RWPE1 (cell line): ENCODE measurements around the gene CFLAR.

ENCODE experiments used
- CTCF ChIA-PET: fragments of 350-600 bp; sonication (Branson Sonifier 250); formaldehyde crosslinking; extraction: SDS; loops from one replicate; lab custom pipeline; 2021; lab: Yijun Ruan, JAX
- POLR2A ChIA-PET: fragments of 400-600 bp; formaldehyde crosslinking; extraction: SDS; loops from one replicate; lab custom pipeline; 2020; ENCODE audit warnings: antibody characterized with exemption; ENCODE audit not compliant: low non-redundant PET; lab: Yijun Ruan, JAX
- DNase-seq: peaks from one replicate; pipeline ENCODE4 v3.0.0; 2012; ENCODE audit warnings: low spot score
- H3K27ac ChIP-seq: fragments of 450-650 bp; 2 replicates; pipeline ENCODE4 v1.5.1; 2017
- TF ChIP-seq, protein P1 (sequence below): fragments of 450-650 bp; conservative IDR thresholded peaks from 2 replicates; pipeline ENCODE4 v1.5.1; 2017; ENCODE audit warnings: low read depth, mild to moderate bottlenecking

Gene CFLAR

DNA sequence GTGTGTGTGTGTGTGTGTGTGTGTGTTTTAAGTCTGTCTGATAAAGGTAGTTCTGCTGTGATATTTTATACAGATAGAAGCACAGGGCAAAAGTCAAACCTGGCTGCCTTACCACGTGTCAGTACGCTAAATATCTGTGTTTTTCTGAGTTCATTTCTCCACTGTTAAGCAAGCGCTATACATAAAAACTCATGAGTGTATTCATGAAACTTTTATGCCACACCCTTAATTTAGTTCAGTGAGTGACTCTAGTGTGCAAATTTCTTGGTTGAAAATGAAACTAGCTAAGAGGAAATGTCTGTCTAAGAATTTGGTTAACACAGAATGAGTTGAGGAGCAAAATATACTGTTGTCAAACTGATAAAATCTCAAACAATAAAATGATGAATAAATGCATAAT, 78.1 kb downstream of the CFLAR start:
- ChIA-PET POLR2A (no interaction called here), CTCF (interaction anchor here (0.6 to 0.7 kb wide), 2 partner anchors 38 to 1389 kb away, joined by 3 to 6 read pairs; no protein-coding TSS in a partner anchor)
- H3K27ac ChIP-seq = no peak overlapping the region
- no peak for DNase-seq
- TF ChIP-seq, protein P1, sequence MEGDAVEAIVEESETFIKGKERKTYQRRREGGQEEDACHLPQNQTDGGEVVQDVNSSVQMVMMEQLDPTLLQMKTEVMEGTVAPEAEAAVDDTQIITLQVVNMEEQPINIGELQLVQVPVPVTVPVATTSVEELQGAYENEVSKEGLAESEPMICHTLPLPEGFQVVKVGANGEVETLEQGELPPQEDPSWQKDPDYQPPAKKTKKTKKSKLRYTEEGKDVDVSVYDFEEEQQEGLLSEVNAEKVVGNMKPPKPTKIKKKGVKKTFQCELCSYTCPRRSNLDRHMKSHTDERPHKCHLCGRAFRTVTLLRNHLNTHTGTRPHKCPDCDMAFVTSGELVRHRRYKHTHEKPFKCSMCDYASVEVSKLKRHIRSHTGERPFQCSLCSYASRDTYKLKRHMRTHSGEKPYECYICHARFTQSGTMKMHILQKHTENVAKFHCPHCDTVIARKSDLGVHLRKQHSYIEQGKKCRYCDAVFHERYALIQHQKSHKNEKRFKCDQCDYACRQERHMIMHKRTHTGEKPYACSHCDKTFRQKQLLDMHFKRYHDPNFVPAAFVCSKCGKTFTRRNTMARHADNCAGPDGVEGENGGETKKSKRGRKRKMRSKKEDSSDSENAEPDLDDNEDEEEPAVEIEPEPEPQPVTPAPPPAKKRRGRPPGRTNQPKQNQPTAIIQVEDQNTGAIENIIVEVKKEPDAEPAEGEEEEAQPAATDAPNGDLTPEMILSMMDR = no peak

DNA sequence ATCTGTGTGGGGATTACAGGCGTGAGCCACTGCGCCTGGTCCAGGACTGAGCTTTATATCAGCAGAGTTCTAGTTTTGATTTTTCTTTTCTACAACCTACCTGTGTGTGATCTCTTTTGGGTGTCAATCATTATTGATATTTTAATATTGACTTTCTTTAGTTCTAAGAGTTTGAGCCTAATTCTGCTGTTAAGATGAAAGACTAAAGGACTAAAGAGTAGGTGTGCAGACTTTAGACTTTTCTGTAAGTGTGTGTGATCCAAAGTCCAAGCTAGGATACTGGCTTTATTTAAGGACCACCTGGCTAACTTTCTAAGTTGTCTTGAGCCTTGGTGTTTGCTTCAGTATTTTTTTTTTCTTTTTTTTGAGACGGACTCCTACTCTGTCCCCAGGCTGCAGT, 79.4 kb downstream of the CFLAR start:
- DNase-seq = no peak
- CTCF ChIA-PET = interaction anchor here (1.8 kb wide), 1 partner anchor 12 kb away, joined by 5 read pairs; the partner anchor contains the start of gene CASP10
- no peak overlapping the region for H3K27ac ChIP-seq
- POLR2A ChIA-PET = no interaction called here
- TF ChIP-seq, protein P1 = no peak

DNA sequence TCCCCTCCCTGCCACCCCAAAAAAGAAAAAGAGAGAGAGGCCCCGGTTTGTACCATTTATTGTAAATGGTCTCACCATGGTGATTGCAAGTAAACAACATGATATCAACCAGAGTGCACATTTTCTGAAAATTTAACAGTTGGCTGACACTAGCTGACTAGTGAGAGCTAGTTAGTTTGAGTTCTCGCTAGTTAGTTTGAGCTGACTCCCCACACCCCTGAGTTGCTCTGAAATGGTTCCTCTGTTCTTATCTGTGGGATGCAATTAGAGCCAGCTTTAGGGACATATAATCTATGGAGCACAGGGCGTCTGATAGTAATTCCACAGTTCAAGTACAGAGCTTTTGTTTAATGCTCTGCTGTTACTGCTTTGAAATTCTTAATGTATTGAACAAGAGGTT, 80.0 kb downstream of the CFLAR start:
- CTCF ChIA-PET = interaction anchor here (1.8 kb wide), 1 partner anchor 13 kb away, joined by 5 read pairs; the partner anchor contains the start of gene CASP10
- no peak for DNase-seq
- TF ChIP-seq, protein P1 = no peak
- POLR2A ChIA-PET = no interaction called here
- H3K27ac ChIP-seq = no peak overlapping the region

DNA sequence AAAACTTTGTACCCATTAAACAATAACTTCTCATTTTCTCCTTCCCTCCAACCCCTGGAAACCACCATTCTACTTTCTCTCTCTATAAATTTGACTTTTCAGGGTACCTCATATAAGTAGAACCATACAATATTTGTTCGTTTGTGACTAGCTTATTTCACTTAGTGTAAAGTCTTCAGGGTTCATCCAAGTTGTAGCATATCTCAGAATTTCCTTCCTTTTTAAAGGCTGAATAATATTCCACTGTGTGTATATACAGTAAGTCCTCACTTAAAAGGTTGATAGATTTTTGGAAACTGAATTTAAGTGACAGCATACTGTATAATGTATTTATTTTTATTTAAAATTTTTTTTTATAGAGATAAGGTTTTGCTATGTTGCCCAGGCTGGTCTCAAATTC, 80.8 kb downstream of the CFLAR start:
- ChIA-PET CTCF (interaction anchor here (1.8 kb wide), 1 partner anchor 14 kb away, joined by 5 read pairs; the partner anchor contains the start of gene CASP10), POLR2A (no interaction called here)
- TF ChIP-seq, protein P1 = no peak
- no peak overlapping the region for H3K27ac ChIP-seq
- no peak for DNase-seq

DNA sequence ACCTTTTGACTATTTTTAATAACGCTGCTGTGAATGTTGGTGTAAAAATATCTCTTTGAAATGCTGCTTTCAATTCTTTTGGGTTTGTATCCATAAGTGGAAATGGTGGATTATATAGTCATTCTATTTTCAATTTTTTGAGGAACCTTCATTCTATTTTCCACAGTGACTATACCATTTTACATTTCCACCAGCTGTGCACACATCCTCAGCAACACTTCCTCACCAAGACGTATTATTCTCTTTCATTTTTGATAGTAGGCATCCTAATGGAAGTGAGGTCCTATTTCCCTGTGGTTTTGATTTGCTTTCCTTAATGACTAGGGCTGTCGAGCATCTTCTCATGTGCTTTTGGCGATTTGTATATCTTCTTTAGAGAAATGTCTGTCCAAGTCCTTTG, 81.8 kb downstream of the CFLAR start:
- DNase-seq = no peak
- TF ChIP-seq, protein P1 = no peak
- ChIA-PET CTCF (no interaction called here), POLR2A (no interaction called here)
- no peak overlapping the region for H3K27ac ChIP-seq

DNA sequence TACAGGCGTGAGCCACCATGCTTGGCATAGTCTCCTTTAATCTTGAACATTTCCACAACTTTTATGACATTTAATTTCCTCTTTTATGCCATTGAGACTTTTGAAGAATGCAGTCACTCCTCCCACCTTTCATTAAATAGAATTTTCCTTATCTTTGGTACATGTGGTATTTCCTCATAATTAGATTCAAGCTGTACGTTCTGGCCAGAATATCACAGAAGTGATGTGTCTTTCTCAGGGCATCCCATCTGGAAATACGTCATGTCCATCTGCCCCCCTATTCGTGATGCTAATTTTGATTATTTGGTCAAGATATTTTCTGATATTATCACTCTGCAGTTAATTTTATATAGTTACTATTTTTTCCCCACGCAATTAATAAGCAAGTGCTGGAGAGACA, 83.9 kb downstream of the CFLAR start:
- TF ChIP-seq, protein P1 = no peak
- H3K27ac ChIP-seq = no peak overlapping the region
- DNase-seq = no peak
- POLR2A ChIA-PET = no interaction called here
- CTCF ChIA-PET = no interaction called here
